Gastrocnemius medialis (tissue), 4 donors: ENCODE data around the gene SMARCA4. TPM values are rescaled to one million over a fixed set of nuclear protein-coding genes. Genes with fewer than 3 reads are reported as not detected.

ENCODE experiments used
- ATAC-seq, 2 donors: fragments of 150-250 bp; one replicate each; pipeline ENCODE4 v1.9.1; 2016
- DNase-seq, 2 donors: peaks; one replicate each; pipeline ENCODE4 v3.0.0-alpha.2; 2019
- H3K27ac ChIP-seq, 4 donors: fragments of 200-600 bp; sonication (generic); 1 replicate in 1 of 4; 2 replicates in 3 of 4; pipeline ENCODE4 v1.5.1; 2016 to 2018; ENCODE audit warnings: mild to moderate bottlenecking in 2 of 4, moderate library complexity in 1 of 4
- H3K27me3 ChIP-seq, 3 donors: fragments of 200-600 bp; sonication (generic) in 2 of 3; 1 replicate in 1 of 3; 2 replicates in 2 of 3; pipeline versions ENCODE4 v1.5.1 to v1.6.0; 2016 to 2019; ENCODE audit warnings: mild to moderate bottlenecking in 1 of 3, moderate library complexity in 1 of 3
- H3K36me3 ChIP-seq, 2 donors: fragments of 200-600 bp; sonication (generic) in 1 of 2; one replicate each; pipeline ENCODE4 v1.5.1; 2017 to 2018
- H3K4me1 ChIP-seq, 2 donors: fragments of 200-600 bp; sonication (generic) in 1 of 2; one replicate each; pipeline ENCODE4 v1.5.1; 2016 to 2017; ENCODE audit warnings: mild to moderate bottlenecking in 2 of 2
- H3K4me3 ChIP-seq, 4 donors: fragments of 200-600 bp; sonication (generic) in 3 of 4; 1 replicate in 1 of 4; 2 replicates in 3 of 4; pipeline ENCODE4 v1.5.1; 2016 to 2019; ENCODE audit warnings: mild to moderate bottlenecking in 2 of 4
- H3K9me3 ChIP-seq, 3 donors: fragments of 200-600 bp; sonication (generic) in 2 of 3; 1 replicate in 1 of 3; 2 replicates in 2 of 3; pipeline ENCODE4 v1.5.1; 2016 to 2019
- POLR2A ChIP-seq, 2 donors: fragments of 450-650 bp; IDR thresholded peaks; one replicate each; pipeline ENCODE4 v1.6.1; 2017; ENCODE audit warnings: antibody characterized with exemption in 2 of 2, mild to moderate bottlenecking in 2 of 2, moderate library complexity in 2 of 2
- in situ Hi-C, 4 donors: fragments of 200-750 bp; cut with MboI; loops; one replicate each; pipeline versions ENCODE4 v1.15.0 to v1.8.0; 2017; ENCODE audit warnings: low sequenced_read_pairs in 4 of 4
- intact Hi-C: fragments of 100-400 bp; cut with DNase I; formaldehyde crosslinking; loops from one replicate; pipeline ENCODE4 v1.15.1; 2023; ENCODE audit warnings: low total_unique reads
- total RNA-seq, 4 donors: library from RNA; depleted of rRNA; stranded (reverse); fragments of >200 nt; gene quantifications; one replicate each; pipeline versions ENCODE4 v1.1.0 to v1.2.3, GENCODE V29; 2016
- TF ChIP-seq, protein P1 (sequence below), 5 experiments: fragments of 450-650 bp in 3 of 5; fragments of 200-600 bp in 2 of 5; sonication (generic) in 2 of 5; IDR thresholded peaks in 4 of 5; conservative IDR thresholded peaks in 1 of 5; 1 replicate in 4 of 5; 2 replicates in 1 of 5; pipeline ENCODE4 v1.5.1; 2016 to 2019; ENCODE audit warnings: antibody characterized with exemption in 5 of 5, mild to moderate bottlenecking in 3 of 5, moderate library complexity in 3 of 5

Gene SMARCA4
- total RNA-seq, 4 donors from 2014 or later = 24.0 to 72.6 (median 68.7) TPM

DNA sequence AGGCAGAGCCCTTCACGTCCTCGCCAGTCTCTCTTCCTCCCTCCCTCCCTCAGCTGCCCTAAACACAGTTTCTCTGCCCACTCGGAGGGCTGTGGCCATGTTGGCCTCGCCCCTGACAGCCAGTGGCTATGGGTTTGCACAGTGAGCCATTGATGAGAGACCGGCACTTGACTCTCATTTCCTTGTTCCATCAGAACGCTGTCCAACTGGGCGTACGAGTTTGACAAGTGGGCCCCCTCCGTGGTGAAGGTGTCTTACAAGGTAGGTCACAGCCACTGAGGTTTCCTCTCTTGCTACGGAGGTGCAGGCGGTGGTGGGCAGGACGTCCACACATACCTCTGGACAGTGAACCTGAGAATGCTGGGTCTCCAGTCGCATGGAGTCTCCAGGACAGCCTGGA is 57.9 kb downstream of the SMARCA4 start:
- Histone ChIP-seq H3K4me3 (no peak overlapping the region), H3K4me1 (no peaks in the 10 kb centered on the region), H3K9me3 (no peaks in the 10 kb centered on the region), H3K27ac (no peak overlapping the region), H3K27me3 (no peaks in the 10 kb centered on the region), H3K36me3 (peaks cover 0 to 84% of the 10 kb centered on the region in 2 donors)
- ATAC-seq = no peak
- DNase-seq = no peak
- intact Hi-C loops = no loop called here
- in situ Hi-C loops = no loop called here
- TF ChIP-seq, protein P1, sequence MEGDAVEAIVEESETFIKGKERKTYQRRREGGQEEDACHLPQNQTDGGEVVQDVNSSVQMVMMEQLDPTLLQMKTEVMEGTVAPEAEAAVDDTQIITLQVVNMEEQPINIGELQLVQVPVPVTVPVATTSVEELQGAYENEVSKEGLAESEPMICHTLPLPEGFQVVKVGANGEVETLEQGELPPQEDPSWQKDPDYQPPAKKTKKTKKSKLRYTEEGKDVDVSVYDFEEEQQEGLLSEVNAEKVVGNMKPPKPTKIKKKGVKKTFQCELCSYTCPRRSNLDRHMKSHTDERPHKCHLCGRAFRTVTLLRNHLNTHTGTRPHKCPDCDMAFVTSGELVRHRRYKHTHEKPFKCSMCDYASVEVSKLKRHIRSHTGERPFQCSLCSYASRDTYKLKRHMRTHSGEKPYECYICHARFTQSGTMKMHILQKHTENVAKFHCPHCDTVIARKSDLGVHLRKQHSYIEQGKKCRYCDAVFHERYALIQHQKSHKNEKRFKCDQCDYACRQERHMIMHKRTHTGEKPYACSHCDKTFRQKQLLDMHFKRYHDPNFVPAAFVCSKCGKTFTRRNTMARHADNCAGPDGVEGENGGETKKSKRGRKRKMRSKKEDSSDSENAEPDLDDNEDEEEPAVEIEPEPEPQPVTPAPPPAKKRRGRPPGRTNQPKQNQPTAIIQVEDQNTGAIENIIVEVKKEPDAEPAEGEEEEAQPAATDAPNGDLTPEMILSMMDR (IDR thresholded peaks at IDR 0.05 in 4 of 5, conservative IDR thresholded peaks at IDR 0.05 in 1 of 5) = no peak
- no peak for TF ChIP-seq POLR2A (IDR thresholded peaks at IDR 0.05)

DNA sequence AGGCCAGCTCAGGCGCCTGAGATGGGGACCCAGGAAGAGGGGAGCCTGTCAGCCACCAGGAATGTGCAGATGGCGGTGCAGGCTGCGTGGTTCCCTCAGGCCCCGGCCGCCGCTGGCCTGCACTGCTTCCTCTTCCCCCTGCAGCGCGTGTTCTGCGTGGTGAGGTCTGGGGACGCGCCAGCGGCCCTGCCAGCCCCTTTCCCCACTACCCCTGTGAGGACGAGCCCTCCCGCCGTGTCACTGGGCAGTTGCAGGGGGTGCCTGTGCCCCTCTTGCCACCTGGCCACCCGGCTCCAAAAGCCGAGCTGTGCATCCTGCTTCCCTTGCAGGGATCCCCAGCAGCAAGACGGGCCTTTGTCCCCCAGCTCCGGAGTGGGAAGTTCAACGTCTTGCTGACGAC is 58.4 kb downstream of the SMARCA4 start:
- intact Hi-C loops (no loop called here), in situ Hi-C loops (no loop called here)
- H3K4me3 ChIP-seq = no peak overlapping the region
- no peaks in the 10 kb centered on the region for H3K9me3 ChIP-seq
- no peak overlapping the region for H3K27ac ChIP-seq
- ATAC-seq (no peak), DNase-seq (no peak)
- no peak for TF ChIP-seq POLR2A (IDR thresholded peaks at IDR 0.05)
- TF ChIP-seq, protein P1 (IDR thresholded peaks at IDR 0.05 in 4 of 5, conservative IDR thresholded peaks at IDR 0.05 in 1 of 5) = no peak
- no peaks in the 10 kb centered on the region for H3K4me1 ChIP-seq
- peaks cover 0 to 84% of the 10 kb centered on the region in 2 donors for H3K36me3 ChIP-seq
- H3K27me3 ChIP-seq = no peaks in the 10 kb centered on the region

DNA sequence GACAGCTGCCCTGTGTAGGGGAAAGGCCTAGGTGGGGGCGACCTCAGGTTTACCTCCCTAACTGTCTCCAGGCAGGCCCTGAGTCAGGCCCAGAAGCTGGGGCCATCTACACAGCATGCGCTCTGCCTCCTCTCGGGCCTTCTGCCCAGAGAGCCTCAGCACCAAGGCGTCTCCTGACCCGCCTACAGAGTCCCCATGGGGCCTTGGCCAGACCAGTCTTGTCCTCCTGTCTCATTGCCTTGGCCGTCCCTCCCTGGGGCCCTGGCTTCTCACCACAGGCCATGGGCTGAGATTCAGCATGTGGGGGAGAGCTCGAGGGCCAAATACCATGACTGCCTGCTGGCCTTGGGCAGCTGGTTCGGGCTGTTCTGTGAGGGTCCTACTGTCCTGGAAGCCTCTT is 59.0 kb downstream of the SMARCA4 start:
- Histone ChIP-seq H3K36me3 (peaks cover 0 to 85% of the 10 kb centered on the region in 2 donors), H3K4me3 (no peak overlapping the region), H3K27ac (no peak overlapping the region), H3K27me3 (no peaks in the 10 kb centered on the region), H3K9me3 (no peaks in the 10 kb centered on the region), H3K4me1 (no peaks in the 10 kb centered on the region)
- intact Hi-C loops = no loop called here
- DNase-seq (peak in 1 of 2 donors; percentile 24), ATAC-seq (no peak)
- TF ChIP-seq POLR2A (IDR thresholded peaks at IDR 0.05) = no peak
- TF ChIP-seq, protein P1 (IDR thresholded peaks at IDR 0.05 in 4 of 5, conservative IDR thresholded peaks at IDR 0.05 in 1 of 5) = no peak
- in situ Hi-C loops = no loop called here

DNA sequence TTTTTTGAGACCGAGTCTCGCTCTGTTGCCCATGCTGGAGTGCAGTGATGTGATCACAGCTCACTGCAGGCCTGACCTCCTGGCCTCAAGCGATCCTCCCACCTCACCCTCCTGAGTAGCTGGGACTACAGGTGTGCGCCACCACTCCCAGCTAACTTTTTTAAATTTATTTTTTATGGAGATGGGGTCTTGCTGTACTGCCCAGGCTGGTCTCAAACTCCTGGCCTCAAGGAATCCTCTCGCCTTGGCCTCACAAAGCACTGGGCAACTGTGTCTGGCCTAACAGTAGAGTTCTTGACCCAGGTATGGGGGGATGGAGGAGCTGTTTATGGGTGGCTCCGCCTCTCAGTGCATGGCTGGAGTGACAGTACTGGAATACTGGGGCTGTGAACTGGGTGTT is 59.6 kb downstream of the SMARCA4 start:
- in situ Hi-C loops = no loop called here
- Histone ChIP-seq H3K9me3 (no peaks in the 10 kb centered on the region), H3K36me3 (peaks cover 0 to 85% of the 10 kb centered on the region in 2 donors), H3K4me1 (no peaks in the 10 kb centered on the region), H3K27ac (no peak overlapping the region), H3K4me3 (no peak overlapping the region), H3K27me3 (no peaks in the 10 kb centered on the region)
- DNase-seq (no peak), ATAC-seq (no peak)
- TF ChIP-seq, protein P1 (IDR thresholded peaks at IDR 0.05 in 4 of 5, conservative IDR thresholded peaks at IDR 0.05 in 1 of 5) = no peak
- TF ChIP-seq POLR2A (IDR thresholded peaks at IDR 0.05) = no peak
- intact Hi-C loops = no loop called here
